HEK293 (cell line): ENCODE measurements around the gene GLT1D1.

Experiments used
- CTCF ChIA-PET: fragments of 350-600 bp; formaldehyde crosslinking; extraction: SDS; loops from one replicate; lab custom pipeline; 2021; ENCODE audit warnings: antibody characterized with exemption; lab: Yijun Ruan, JAX
- POLR2A ChIA-PET: fragments of 300-600 bp; formaldehyde crosslinking; extraction: SDS; loops from one replicate; lab custom pipeline; 2020; ENCODE audit warnings: antibody characterized with exemption, inconsistent platforms; lab: Yijun Ruan, JAX
- H3K27ac ChIP-seq: fragments of 200-500 bp; sonication (Bioruptor generic); 2 replicates; pipeline ENCODE4 v1.5.1; 2014; ENCODE audit warnings: low read depth, low read length, control low read depth, inconsistent platforms; ENCODE audit errors: extremely low read depth
- H3K36me3 ChIP-seq, 2 experiments: fragments of 200-500 bp in 1 of 2; sonication (Bioruptor generic) in 1 of 2; 1 replicate in 1 of 2; 2 replicates in 1 of 2; pipeline ENCODE4 v1.5.1; 2014 to 2017; ENCODE audit warnings: inconsistent platforms in 2 of 2, low read length in 2 of 2; ENCODE audit not compliant: control insufficient read depth in 2 of 2, insufficient read depth in 1 of 2
- H3K4me1 ChIP-seq: fragments of 200-500 bp; sonication (Bioruptor generic); 2 replicates; pipeline ENCODE4 v1.5.1; 2014; ENCODE audit warnings: mild to moderate bottlenecking, low read length, inconsistent platforms; ENCODE audit not compliant: control insufficient read depth, insufficient read depth
- H3K4me3 ChIP-seq: 2 replicates; pipeline ENCODE4 v1.5.1; 2011; ENCODE audit warnings: low read depth, mild to moderate bottlenecking, control low read depth, low read length, moderate library complexity
- H3K9me3 ChIP-seq: fragments of 200-500 bp; sonication (Bioruptor generic); 2 replicates; pipeline ENCODE4 v1.5.1; 2014; ENCODE audit warnings: low read depth, low read length, inconsistent platforms; ENCODE audit not compliant: control insufficient read depth, insufficient read depth
- BCL11A ChIP-seq: fragments of 450-650 bp; formaldehyde crosslinking; IDR thresholded peaks from 2 replicates; pipeline ENCODE4 v1.5.1; 2016; ENCODE audit warnings: low read depth, missing biosample characterization, missing genetic modification characterization
- GLIS1 ChIP-seq: fragments of 450-650 bp; formaldehyde crosslinking; IDR thresholded peaks from 2 replicates; pipeline ENCODE4 v1.5.1; 2016; ENCODE audit warnings: missing biosample characterization, missing genetic modification characterization
- KLF7 ChIP-seq: fragments of 450-650 bp; formaldehyde crosslinking; IDR thresholded peaks from 2 replicates; pipeline ENCODE4 v1.5.1; 2016; ENCODE audit warnings: missing biosample characterization, missing genetic modification characterization, borderline replicate concordance
- RBAK ChIP-seq: fragments of 450-650 bp; formaldehyde crosslinking; IDR thresholded peaks from 2 replicates; pipeline ENCODE4 v1.5.1; 2016; ENCODE audit warnings: missing biosample characterization, missing genetic modification characterization
- REPIN1 ChIP-seq: fragments of 450-650 bp; formaldehyde crosslinking; IDR thresholded peaks from 2 replicates; pipeline ENCODE4 v1.5.1; 2017; ENCODE audit warnings: missing biosample characterization, missing genetic modification characterization, low read depth
- YY1 ChIP-seq: fragments of 450-650 bp; formaldehyde crosslinking; IDR thresholded peaks from 2 replicates; pipeline ENCODE4 v1.5.1; 2018; ENCODE audit warnings: missing biosample characterization, missing genetic modification characterization
- ZEB2 ChIP-seq: fragments of 450-650 bp; formaldehyde crosslinking; IDR thresholded peaks from 2 replicates; pipeline ENCODE4 v1.5.1; 2016; ENCODE audit warnings: missing biosample characterization, missing genetic modification characterization
- ZFHX2 ChIP-seq: fragments of 450-650 bp; formaldehyde crosslinking; conservative IDR thresholded peaks from 2 replicates; pipeline ENCODE4 v1.5.1; 2016; ENCODE audit warnings: missing biosample characterization, missing genetic modification characterization
- ZIC2 ChIP-seq: fragments of 450-650 bp; formaldehyde crosslinking; IDR thresholded peaks from 2 replicates; pipeline ENCODE4 v1.5.1; 2016; ENCODE audit warnings: missing biosample characterization, missing genetic modification characterization
- ZNF121 ChIP-seq: fragments of 450-650 bp; formaldehyde crosslinking; IDR thresholded peaks from 2 replicates; pipeline ENCODE4 v1.5.1; 2016; ENCODE audit warnings: missing biosample characterization, missing genetic modification characterization
- ZNF184 ChIP-seq: fragments of 450-650 bp; IDR thresholded peaks from 2 replicates; pipeline ENCODE4 v1.5.1; 2018; ENCODE audit warnings: missing biosample characterization, mild to moderate bottlenecking, missing genetic modification characterization
- ZNF404 ChIP-seq: fragments of 450-650 bp; formaldehyde crosslinking; IDR thresholded peaks from 2 replicates; pipeline ENCODE4 v1.5.1; 2017; ENCODE audit warnings: missing biosample characterization, missing genetic modification characterization
- ZNF521 ChIP-seq: fragments of 450-650 bp; formaldehyde crosslinking; IDR thresholded peaks from 2 replicates; pipeline ENCODE4 v1.5.1; 2017; ENCODE audit warnings: missing biosample characterization, mild to moderate bottlenecking, missing genetic modification characterization
- ZNF529 ChIP-seq: fragments of 450-650 bp; formaldehyde crosslinking; IDR thresholded peaks from 2 replicates; pipeline ENCODE4 v1.5.1; 2017; ENCODE audit warnings: missing genetic modification characterization, missing biosample characterization; ENCODE audit not compliant: insufficient replicate concordance
- ZNF530 ChIP-seq: fragments of 450-650 bp; formaldehyde crosslinking; IDR thresholded peaks from 2 replicates; pipeline ENCODE4 v1.5.1; 2016; ENCODE audit warnings: low read depth, missing biosample characterization, missing genetic modification characterization
- ZNF600 ChIP-seq: fragments of 450-650 bp; formaldehyde crosslinking; IDR thresholded peaks from 2 replicates; pipeline ENCODE4 v1.5.1; 2016; ENCODE audit warnings: missing biosample characterization, missing genetic modification characterization
- ZNF777 ChIP-seq: fragments of 450-650 bp; formaldehyde crosslinking; IDR thresholded peaks from 2 replicates; pipeline ENCODE4 v1.5.1; 2017; ENCODE audit warnings: missing biosample characterization, missing genetic modification characterization, borderline replicate concordance
- TF ChIP-seq, protein P1 (sequence below): fragments of 450-650 bp; formaldehyde crosslinking; IDR thresholded peaks from 2 replicates; pipeline ENCODE4 v1.5.1; 2016; ENCODE audit warnings: missing biosample characterization, missing genetic modification characterization
- TF ChIP-seq, protein P2 (sequence below): fragments of 450-650 bp; formaldehyde crosslinking; IDR thresholded peaks from 2 replicates; pipeline ENCODE4 v1.5.1; 2016; ENCODE audit warnings: missing biosample characterization, missing genetic modification characterization
- TF ChIP-seq, protein P3 (sequence below): fragments of 450-650 bp; IDR thresholded peaks from 2 replicates; pipeline ENCODE4 v1.5.1; 2018; ENCODE audit warnings: missing biosample characterization, mild to moderate bottlenecking, missing genetic modification characterization
- TF ChIP-seq, protein P4 (sequence below): fragments of 450-650 bp; formaldehyde crosslinking; IDR thresholded peaks from 2 replicates; pipeline ENCODE4 v1.5.1; 2017; ENCODE audit warnings: missing biosample characterization, missing genetic modification characterization
- TF ChIP-seq, protein P5 (sequence below): fragments of 450-650 bp; formaldehyde crosslinking; IDR thresholded peaks from 2 replicates; pipeline ENCODE4 v1.5.1; 2016; ENCODE audit warnings: missing biosample characterization, missing genetic modification characterization

GLT1D1 gene

DNA sequence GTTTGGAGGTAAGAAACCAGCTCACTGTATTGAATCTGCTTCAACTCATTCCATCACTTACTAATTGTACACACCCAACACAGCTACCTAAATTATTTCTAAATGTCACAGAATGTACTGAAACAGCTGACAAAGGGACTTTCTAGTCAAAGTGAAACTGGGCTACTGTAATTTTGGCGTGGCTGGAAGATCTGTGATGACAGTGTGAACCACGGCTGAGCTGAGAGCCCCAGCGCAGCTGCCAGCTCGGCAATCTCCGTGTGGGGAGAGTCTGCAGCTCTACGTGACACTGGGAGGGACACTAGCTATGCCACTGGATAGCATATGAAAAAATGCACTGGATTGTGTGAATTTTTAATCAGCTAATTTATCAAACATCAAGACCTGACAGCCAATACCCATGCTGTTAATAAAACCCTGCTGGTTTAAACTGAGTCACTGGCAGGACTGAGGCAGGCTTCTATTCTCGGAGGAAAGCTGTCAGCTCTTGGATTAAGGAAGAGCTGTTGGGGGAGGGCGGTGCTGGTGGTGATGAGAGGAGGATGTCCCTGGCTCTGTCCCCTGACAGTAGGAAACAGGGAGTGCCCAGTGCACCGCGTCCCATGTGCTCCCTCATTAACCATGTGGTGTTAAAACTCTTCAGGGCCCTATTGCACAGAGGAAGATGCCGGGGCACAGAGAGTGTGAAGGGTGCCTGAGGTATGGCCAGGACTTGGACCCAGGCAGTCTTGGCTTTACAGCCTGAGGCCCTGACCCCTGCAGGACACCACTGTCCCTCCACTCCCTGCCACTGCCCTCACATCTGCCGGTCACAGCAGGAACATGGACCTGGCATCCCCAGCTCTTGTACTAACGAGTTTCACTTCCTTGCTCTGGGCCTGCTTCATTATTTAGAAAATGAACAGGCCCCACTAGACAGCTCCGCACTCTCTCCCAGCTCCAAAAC, 42.8 kb upstream of the GLT1D1 start (continued):
- TF ChIP-seq, protein P1, sequence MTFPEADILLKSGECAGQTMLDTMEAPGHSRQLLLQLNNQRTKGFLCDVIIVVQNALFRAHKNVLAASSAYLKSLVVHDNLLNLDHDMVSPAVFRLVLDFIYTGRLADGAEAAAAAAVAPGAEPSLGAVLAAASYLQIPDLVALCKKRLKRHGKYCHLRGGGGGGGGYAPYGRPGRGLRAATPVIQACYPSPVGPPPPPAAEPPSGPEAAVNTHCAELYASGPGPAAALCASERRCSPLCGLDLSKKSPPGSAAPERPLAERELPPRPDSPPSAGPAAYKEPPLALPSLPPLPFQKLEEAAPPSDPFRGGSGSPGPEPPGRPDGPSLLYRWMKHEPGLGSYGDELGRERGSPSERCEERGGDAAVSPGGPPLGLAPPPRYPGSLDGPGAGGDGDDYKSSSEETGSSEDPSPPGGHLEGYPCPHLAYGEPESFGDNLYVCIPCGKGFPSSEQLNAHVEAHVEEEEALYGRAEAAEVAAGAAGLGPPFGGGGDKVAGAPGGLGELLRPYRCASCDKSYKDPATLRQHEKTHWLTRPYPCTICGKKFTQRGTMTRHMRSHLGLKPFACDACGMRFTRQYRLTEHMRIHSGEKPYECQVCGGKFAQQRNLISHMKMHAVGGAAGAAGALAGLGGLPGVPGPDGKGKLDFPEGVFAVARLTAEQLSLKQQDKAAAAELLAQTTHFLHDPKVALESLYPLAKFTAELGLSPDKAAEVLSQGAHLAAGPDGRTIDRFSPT, result no peak
- TF ChIP-seq, protein P2, sequence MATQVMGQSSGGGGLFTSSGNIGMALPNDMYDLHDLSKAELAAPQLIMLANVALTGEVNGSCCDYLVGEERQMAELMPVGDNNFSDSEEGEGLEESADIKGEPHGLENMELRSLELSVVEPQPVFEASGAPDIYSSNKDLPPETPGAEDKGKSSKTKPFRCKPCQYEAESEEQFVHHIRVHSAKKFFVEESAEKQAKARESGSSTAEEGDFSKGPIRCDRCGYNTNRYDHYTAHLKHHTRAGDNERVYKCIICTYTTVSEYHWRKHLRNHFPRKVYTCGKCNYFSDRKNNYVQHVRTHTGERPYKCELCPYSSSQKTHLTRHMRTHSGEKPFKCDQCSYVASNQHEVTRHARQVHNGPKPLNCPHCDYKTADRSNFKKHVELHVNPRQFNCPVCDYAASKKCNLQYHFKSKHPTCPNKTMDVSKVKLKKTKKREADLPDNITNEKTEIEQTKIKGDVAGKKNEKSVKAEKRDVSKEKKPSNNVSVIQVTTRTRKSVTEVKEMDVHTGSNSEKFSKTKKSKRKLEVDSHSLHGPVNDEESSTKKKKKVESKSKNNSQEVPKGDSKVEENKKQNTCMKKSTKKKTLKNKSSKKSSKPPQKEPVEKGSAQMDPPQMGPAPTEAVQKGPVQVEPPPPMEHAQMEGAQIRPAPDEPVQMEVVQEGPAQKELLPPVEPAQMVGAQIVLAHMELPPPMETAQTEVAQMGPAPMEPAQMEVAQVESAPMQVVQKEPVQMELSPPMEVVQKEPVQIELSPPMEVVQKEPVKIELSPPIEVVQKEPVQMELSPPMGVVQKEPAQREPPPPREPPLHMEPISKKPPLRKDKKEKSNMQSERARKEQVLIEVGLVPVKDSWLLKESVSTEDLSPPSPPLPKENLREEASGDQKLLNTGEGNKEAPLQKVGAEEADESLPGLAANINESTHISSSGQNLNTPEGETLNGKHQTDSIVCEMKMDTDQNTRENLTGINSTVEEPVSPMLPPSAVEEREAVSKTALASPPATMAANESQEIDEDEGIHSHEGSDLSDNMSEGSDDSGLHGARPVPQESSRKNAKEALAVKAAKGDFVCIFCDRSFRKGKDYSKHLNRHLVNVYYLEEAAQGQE (tag by site-specific recombination), result no peak
- TF ChIP-seq ZNF777 (tag by site-specific recombination) (no peak), GLIS1 (no peak), KLF7 (no peak), ZNF404 (tag by site-specific recombination) (no peak), ZNF121 (no peak), YY1 (tag by site-specific recombination) (no peak), BCL11A (tag by site-specific recombination) (no peak)
- TF ChIP-seq, protein P3, sequence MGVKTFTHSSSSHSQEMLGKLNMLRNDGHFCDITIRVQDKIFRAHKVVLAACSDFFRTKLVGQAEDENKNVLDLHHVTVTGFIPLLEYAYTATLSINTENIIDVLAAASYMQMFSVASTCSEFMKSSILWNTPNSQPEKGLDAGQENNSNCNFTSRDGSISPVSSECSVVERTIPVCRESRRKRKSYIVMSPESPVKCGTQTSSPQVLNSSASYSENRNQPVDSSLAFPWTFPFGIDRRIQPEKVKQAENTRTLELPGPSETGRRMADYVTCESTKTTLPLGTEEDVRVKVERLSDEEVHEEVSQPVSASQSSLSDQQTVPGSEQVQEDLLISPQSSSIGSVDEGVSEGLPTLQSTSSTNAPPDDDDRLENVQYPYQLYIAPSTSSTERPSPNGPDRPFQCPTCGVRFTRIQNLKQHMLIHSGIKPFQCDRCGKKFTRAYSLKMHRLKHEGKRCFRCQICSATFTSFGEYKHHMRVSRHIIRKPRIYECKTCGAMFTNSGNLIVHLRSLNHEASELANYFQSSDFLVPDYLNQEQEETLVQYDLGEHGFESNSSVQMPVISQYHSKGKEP (tag by site-specific recombination), result no peak

DNA sequence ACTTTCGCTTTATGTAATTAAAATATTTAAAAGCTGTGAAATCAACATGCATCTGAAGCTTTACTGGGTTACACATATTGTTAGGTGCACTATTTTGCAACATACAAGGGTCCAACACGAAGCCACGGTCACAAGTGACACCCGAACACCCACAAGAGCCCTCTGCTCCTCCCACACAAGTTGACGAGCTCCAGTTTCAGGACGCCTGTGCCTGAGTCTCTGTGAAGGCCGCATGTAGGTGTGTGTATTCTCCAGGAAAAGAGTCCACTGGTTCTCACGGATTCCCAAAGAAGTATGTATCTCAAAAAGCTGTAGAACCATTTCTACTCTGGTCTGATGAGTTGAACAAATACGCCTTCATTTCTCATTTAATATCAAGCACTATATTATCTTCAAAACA, 41.5 kb upstream of the GLT1D1 start:
- H3K27ac ChIP-seq, result no peak overlapping the region
- TF ChIP-seq ZNF521 (tag by site-specific recombination), result no peak
- TF ChIP-seq ZFHX2, result 0 out of 2 replicates have a peak, but pooled peaks have one; percentile 6
- TF ChIP-seq ZIC2, result no peak
- no peaks in the 10 kb centered on the region for H3K4me1 ChIP-seq
- ChIA-PET POLR2A (no interaction called here), CTCF (no interaction called here)
- no peaks in the 10 kb centered on the region for H3K9me3 ChIP-seq
- H3K36me3 ChIP-seq, result peaks cover 0 to 69% of the 10 kb centered on the region in 2 experiments
- no peak overlapping the region for H3K4me3 ChIP-seq

DNA sequence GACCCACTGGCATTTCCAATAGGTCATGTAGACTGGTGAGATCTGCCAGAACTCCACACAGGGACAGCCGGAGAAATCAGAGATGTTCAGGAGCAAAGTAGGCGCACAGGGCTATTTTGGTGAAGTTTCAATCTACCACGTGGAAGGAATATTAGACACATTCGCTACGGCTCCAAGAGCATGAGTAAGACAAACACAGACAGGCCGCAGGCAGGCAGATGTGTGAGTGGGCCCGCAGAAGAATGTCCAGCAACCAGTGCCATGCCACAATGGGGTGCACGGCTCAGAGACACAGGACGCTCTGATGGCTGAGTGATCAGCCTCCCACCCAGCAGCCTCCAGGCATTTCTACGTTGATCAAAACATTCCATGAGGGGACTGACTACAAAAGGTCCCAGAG, 39.9 kb upstream of the GLT1D1 start:
- H3K36me3 ChIP-seq, result peaks cover 0 to 54% of the 10 kb centered on the region in 2 experiments; a peak in 2 of 3 replicates
- ChIA-PET POLR2A (no interaction called here), CTCF (no interaction called here)
- no peak overlapping the region for H3K27ac ChIP-seq
- H3K9me3 ChIP-seq, result no peaks in the 10 kb centered on the region
- peaks cover 8% of the 10 kb centered on the region; the same call in 1 of the 2 replicates for H3K4me1 ChIP-seq
- H3K4me3 ChIP-seq, result no peak overlapping the region
- TF ChIP-seq, protein P4, sequence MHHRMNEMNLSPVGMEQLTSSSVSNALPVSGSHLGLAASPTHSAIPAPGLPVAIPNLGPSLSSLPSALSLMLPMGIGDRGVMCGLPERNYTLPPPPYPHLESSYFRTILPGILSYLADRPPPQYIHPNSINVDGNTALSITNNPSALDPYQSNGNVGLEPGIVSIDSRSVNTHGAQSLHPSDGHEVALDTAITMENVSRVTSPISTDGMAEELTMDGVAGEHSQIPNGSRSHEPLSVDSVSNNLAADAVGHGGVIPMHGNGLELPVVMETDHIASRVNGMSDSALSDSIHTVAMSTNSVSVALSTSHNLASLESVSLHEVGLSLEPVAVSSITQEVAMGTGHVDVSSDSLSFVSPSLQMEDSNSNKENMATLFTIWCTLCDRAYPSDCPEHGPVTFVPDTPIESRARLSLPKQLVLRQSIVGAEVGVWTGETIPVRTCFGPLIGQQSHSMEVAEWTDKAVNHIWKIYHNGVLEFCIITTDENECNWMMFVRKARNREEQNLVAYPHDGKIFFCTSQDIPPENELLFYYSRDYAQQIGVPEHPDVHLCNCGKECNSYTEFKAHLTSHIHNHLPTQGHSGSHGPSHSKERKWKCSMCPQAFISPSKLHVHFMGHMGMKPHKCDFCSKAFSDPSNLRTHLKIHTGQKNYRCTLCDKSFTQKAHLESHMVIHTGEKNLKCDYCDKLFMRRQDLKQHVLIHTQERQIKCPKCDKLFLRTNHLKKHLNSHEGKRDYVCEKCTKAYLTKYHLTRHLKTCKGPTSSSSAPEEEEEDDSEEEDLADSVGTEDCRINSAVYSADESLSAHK (tag by site-specific recombination), result no peak
- TF ChIP-seq ZNF530 (tag by site-specific recombination) (no peak), REPIN1 (tag by site-specific recombination) (no peak), RBAK (tag by site-specific recombination) (no peak), ZEB2 (tag by site-specific recombination) (no peak), ZNF529 (tag by site-specific recombination) (no peak), ZNF600 (tag by site-specific recombination) (no peak), ZNF184 (tag by site-specific recombination) (no peak)
- TF ChIP-seq, protein P5, sequence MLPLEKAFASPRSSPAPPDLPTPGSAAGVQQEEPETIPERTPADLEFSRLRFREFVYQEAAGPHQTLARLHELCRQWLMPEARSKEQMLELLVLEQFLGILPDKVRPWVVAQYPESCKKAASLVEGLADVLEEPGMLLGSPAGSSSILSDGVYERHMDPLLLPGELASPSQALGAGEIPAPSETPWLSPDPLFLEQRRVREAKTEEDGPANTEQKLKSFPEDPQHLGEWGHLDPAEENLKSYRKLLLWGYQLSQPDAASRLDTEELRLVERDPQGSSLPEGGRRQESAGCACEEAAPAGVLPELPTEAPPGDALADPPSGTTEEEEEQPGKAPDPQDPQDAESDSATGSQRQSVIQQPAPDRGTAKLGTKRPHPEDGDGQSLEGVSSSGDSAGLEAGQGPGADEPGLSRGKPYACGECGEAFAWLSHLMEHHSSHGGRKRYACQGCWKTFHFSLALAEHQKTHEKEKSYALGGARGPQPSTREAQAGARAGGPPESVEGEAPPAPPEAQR (tag by site-specific recombination), result no peak
